K562 (cell line): Measurements from ENCODE around the gene CGB8. TPM values are rescaled to one million over a fixed set of nuclear protein-coding genes. Genes with fewer than 3 reads are reported as not detected.

ENCODE experiments used
- ARID2 ChIP-seq: fragments of 450-650 bp; IDR thresholded peaks from 2 replicates; pipeline ENCODE4 v1.6.1; 2017; ENCODE audit warnings: antibody characterized with exemption, mild to moderate bottlenecking
- CBFB ChIP-seq: sonication (generic); formaldehyde crosslinking; IDR thresholded peaks from 2 replicates; pipeline ENCODE4 v1.4.0; 2020; ENCODE audit warnings: mild to moderate bottlenecking, missing genetic modification reagents
- ETS2 ChIP-seq: IDR thresholded peaks from 2 replicates; pipeline ENCODE4 v1.6.1; 2016; ENCODE audit warnings: borderline replicate concordance, missing genetic modification characterization, mild to moderate bottlenecking, moderate library complexity, missing compliant biosample characterization; ENCODE audit not compliant: poor library complexity, severe bottlenecking
- HDAC8 ChIP-seq: fragments of 450-650 bp; IDR thresholded peaks from 2 replicates; pipeline ENCODE4 v1.6.1; 2016; ENCODE audit warnings: mild to moderate bottlenecking, missing genetic modification characterization, moderate library complexity, missing compliant biosample characterization
- HMG20A ChIP-seq: fragments of 450-650 bp; formaldehyde crosslinking; conservative IDR thresholded peaks from 2 replicates; pipeline ENCODE4 v1.4.0; 2020; ENCODE audit warnings: mild to moderate bottlenecking, mixed read lengths
- L3MBTL2 ChIP-seq: fragments of 450-650 bp; IDR thresholded peaks from 2 replicates; pipeline ENCODE4 v1.6.1; 2016; ENCODE audit warnings: mild to moderate bottlenecking, moderate library complexity
- MYBL2 ChIP-seq, 2 experiments: fragments of 450-650 bp in 1 of 2; sonication (generic) in 1 of 2; formaldehyde crosslinking in 1 of 2; IDR thresholded peaks; 2 replicates each; pipeline versions ENCODE4 v1.6.1 to v1.8.1; 2017 to 2022; ENCODE audit warnings: borderline replicate concordance in 1 of 2, inconsistent platforms in 1 of 2, low read depth in 1 of 2, mild to moderate bottlenecking in 1 of 2, missing genetic modification reagents in 1 of 2, moderate library complexity in 1 of 2
- NFE2 ChIP-seq: IDR thresholded peaks from 2 replicates; pipeline ENCODE4 v1.6.1; 2014; ENCODE audit warnings: antibody characterized with exemption, low read depth
- RBM22 ChIP-seq: fragments of 200-400 bp; formaldehyde crosslinking; IDR thresholded peaks from 2 replicates; pipeline ENCODE4 v1.6.1; 2018; ENCODE audit warnings: low read length, low read depth; ENCODE audit not compliant: poor library complexity, severe bottlenecking
- SAFB ChIP-seq: fragments of 200-400 bp; formaldehyde crosslinking; IDR thresholded peaks from 2 replicates; pipeline ENCODE4 v1.6.1; 2017; ENCODE audit warnings: low read depth, low read length, borderline replicate concordance
- TCF3 ChIP-seq: sonication (generic); formaldehyde crosslinking; IDR thresholded peaks from 2 replicates; pipeline ENCODE4 v1.4.0; 2020; ENCODE audit warnings: mild to moderate bottlenecking, missing genetic modification reagents
- TSC22D4 ChIP-seq: fragments of 450-650 bp; IDR thresholded peaks from 2 replicates; pipeline ENCODE4 v1.6.1; 2016; ENCODE audit warnings: missing genetic modification characterization, missing biosample characterization, control low read depth
- ZNF197 ChIP-seq: fragments of 200-800 bp; sonication (Bioruptor generic); IDR thresholded peaks from 2 replicates; pipeline ENCODE4 v1.6.1; 2016; ENCODE audit warnings: low read depth, missing genetic modification characterization, missing compliant biosample characterization
- ZNF644 ChIP-seq: fragments of 200-800 bp; sonication (Bioruptor generic); IDR thresholded peaks from 2 replicates; pipeline ENCODE4 v1.6.1; 2016; ENCODE audit warnings: low read depth, missing genetic modification characterization, missing compliant biosample characterization
- polyA plus RNA-seq, 8 experiments: library from polyadenylated mRNA; depleted of rRNA in 4 of 8; stranded (reverse) in 5 of 8; unstranded in 3 of 8; fragments of >200 nt; fragmentation: Nextera tagmentation in 2 of 8; fragmentation: Illumina TruSeq in 1 of 8; extraction: Ambion mirVana in 2 of 8; extraction: Trizol in 1 of 8; gene quantifications; 2 replicates each; pipeline versions ENCODE4 v1.2.1 to v1.2.3, GENCODE V29; 2011 to 2014; ENCODE audit warnings: inconsistent platforms in 1 of 8, missing spikeins in 1 of 8
- total RNA-seq, 7 experiments: library from RNA; depleted of rRNA in 6 of 7; stranded (reverse); fragments of >200 nt in 6 of 7; fragmentation: Illumina TruSeq in 2 of 7; extraction: Trizol in 2 of 7; gene quantifications; 2 replicates each; pipeline versions ENCODE4 v1.2.1 to v1.2.3, GENCODE V29; 2011 to 2021; ENCODE audit warnings: low replicate concordance in 1 of 7
- TF ChIP-seq, protein P1 (sequence below): conservative IDR thresholded peaks from 2 replicates; pipeline ENCODE4 v1.6.1; 2011; ENCODE audit warnings: low read depth, mild to moderate bottlenecking, low read length; ENCODE audit not compliant: control insufficient read depth
- TF ChIP-seq, protein P2 (sequence below), 2 experiments: fragments of 450-650 bp; conservative IDR thresholded peaks; 2 replicates each; pipeline ENCODE4 v1.6.1; 2017; ENCODE audit warnings: mild to moderate bottlenecking in 2 of 2, moderate library complexity in 2 of 2
- TF ChIP-seq, protein P3 (sequence below), 3 experiments: fragments of 200-800 bp in 1 of 3; sonication (Bioruptor generic) in 1 of 3; sonication (generic) in 1 of 3; formaldehyde crosslinking in 1 of 3; IDR thresholded peaks; 2 replicates each; pipeline versions ENCODE4 v1.6.1 to v1.8.0; 2016 to 2022; ENCODE audit warnings: mild to moderate bottlenecking in 2 of 3, missing compliant biosample characterization in 2 of 3, missing genetic modification characterization in 2 of 3, missing genetic modification reagents in 1 of 3
- TF ChIP-seq, protein P4 (sequence below): sonication (generic); formaldehyde crosslinking; IDR thresholded peaks from 2 replicates; pipeline ENCODE4 v1.9.0; 2022; ENCODE audit warnings: mild to moderate bottlenecking, missing genetic modification reagents
- TF ChIP-seq, protein P5 (sequence below): fragments of 450-650 bp; IDR thresholded peaks from 2 replicates; pipeline ENCODE4 v1.6.1; 2016; ENCODE audit warnings: missing biosample characterization, missing genetic modification characterization

The CGB8 gene
- total and polyA plus RNA-seq, 9 of the 15 experiments (the other 6 are each of a cell fraction or from before 2014, with no cell fraction given) = not detected

DNA sequence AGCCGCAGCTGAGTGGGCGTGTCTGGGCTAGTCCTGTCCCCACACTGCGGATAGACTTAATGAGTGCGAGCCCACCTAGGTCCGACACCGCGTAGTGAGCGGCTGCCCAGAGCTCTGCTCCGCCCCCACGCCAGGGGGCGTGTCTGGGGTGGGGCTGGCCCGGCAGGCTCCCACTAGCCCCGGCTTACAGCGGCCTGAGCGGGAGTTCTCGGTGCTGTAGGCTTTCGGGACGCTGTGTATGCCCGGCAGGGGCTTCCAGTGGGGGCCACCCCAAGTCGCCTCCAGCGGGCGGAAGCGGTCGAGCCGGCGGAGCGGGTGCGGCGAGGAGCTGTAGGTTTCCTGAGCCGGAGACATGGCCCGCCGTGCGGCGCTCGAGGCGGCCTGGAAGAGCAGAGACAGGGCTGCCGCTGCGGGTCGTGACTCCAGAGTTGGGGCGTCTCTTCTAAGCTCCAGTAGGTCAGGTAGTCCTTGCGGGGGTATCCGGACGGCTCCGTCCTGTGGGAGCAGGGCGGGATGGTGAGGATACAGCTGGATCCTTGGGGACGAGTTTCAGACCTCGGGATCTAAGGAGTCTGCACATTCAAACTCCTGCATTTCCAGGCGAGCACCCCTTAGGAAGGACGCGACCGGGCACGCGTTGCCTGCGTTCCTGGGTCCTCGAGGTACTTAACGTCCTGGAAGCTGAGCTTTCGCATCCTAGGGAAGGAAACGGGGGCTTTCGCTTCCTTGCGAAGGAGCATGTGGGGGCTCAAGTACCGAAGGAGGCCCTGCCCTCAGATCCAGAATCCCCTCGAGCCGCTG lies 7.4 kb upstream of the CGB8 start (continued):
- TF ChIP-seq ETS2 (tag) (no peak), ZNF197 (CRISPR knock-in tag) (no peak), ARID2 (no peak), NFE2 (no peak), HDAC8 (tag) (no peak), TSC22D4 (tag) (no peak), CBFB (CRISPR knock-in tag) (no peak), HMG20A (CRISPR knock-in tag) (no peak), RBM22 (no peak), L3MBTL2 (peak; percentile 65; the same call in 1 of the 2 replicates), ZNF644 (tag) (no peak), TCF3 (CRISPR knock-in tag) (no peak), SAFB (no peak), MYBL2 (IDR thresholded peaks at IDR 0.05; ENCODE audit: low read depth) (no peak), MYBL2 (CRISPR knock-in tag; IDR thresholded peaks at IDR 0.05; ENCODE audit: borderline replicate concordance) (no peak)
- TF ChIP-seq, protein P1, sequence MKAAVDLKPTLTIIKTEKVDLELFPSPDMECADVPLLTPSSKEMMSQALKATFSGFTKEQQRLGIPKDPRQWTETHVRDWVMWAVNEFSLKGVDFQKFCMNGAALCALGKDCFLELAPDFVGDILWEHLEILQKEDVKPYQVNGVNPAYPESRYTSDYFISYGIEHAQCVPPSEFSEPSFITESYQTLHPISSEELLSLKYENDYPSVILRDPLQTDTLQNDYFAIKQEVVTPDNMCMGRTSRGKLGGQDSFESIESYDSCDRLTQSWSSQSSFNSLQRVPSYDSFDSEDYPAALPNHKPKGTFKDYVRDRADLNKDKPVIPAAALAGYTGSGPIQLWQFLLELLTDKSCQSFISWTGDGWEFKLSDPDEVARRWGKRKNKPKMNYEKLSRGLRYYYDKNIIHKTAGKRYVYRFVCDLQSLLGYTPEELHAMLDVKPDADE = 0 out of 2 replicates have a peak, but pooled peaks have one; percentile 25
- TF ChIP-seq, protein P2, sequence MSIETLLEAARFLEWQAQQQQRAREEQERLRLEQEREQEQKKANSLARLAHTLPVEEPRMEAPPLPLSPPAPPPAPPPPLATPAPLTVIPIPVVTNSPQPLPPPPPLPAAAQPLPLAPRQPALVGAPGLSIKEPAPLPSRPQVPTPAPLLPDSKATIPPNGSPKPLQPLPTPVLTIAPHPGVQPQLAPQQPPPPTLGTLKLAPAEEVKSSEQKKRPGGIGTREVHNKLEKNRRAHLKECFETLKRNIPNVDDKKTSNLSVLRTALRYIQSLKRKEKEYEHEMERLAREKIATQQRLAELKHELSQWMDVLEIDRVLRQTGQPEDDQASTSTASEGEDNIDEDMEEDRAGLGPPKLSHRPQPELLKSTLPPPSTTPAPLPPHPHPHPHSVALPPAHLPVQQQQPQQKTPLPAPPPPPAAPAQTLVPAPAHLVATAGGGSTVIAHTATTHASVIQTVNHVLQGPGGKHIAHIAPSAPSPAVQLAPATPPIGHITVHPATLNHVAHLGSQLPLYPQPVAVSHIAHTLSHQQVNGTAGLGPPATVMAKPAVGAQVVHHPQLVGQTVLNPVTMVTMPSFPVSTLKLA (conservative IDR thresholded peaks at IDR 0.05) = no peak; a peak in 1 of 4 replicates
- TF ChIP-seq, protein P3, sequence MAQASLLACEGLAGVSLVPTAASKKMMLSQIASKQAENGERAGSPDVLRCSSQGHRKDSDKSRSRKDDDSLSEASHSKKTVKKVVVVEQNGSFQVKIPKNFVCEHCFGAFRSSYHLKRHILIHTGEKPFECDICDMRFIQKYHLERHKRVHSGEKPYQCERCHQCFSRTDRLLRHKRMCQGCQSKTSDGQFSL (CRISPR knock-in tag; IDR thresholded peaks at IDR 0.05) = no peak
- TF ChIP-seq, protein P3 (tag; IDR thresholded peaks at IDR 0.05) = no peak
- TF ChIP-seq, protein P4, sequence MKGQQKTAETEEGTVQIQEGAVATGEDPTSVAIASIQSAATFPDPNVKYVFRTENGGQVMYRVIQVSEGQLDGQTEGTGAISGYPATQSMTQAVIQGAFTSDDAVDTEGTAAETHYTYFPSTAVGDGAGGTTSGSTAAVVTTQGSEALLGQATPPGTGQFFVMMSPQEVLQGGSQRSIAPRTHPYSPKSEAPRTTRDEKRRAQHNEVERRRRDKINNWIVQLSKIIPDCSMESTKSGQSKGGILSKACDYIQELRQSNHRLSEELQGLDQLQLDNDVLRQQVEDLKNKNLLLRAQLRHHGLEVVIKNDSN (CRISPR knock-in tag) = no peak
- TF ChIP-seq, protein P5, sequence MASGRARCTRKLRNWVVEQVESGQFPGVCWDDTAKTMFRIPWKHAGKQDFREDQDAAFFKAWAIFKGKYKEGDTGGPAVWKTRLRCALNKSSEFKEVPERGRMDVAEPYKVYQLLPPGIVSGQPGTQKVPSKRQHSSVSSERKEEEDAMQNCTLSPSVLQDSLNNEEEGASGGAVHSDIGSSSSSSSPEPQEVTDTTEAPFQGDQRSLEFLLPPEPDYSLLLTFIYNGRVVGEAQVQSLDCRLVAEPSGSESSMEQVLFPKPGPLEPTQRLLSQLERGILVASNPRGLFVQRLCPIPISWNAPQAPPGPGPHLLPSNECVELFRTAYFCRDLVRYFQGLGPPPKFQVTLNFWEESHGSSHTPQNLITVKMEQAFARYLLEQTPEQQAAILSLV (tag) = no peak
